IPS-15b (cell line): ENCODE measurements around the gene LMF1.
"Not testable (repeated sequence)": the region's sequence is repeated elsewhere in the genome, so short reads cannot be mapped to it uniquely, and the experiment has no call there.

Experiments used
- H3K27me3 ChIP-seq: one replicate; pipeline ENCODE4 v1.6.1; 2013; ENCODE audit warnings: low read length; ENCODE audit not compliant: control insufficient read depth, insufficient read depth
- H3K36me3 ChIP-seq: one replicate; pipeline ENCODE4 v1.6.1; 2013; ENCODE audit warnings: low read length; ENCODE audit not compliant: control insufficient read depth, insufficient read depth
- H3K4me1 ChIP-seq: one replicate; pipeline ENCODE4 v1.6.1; 2013; ENCODE audit warnings: mild to moderate bottlenecking, low read length; ENCODE audit not compliant: control insufficient read depth, insufficient read depth
- H3K4me3 ChIP-seq: one replicate; pipeline ENCODE4 v1.5.1; 2013; ENCODE audit warnings: low read depth, low read length
- H3K9ac ChIP-seq: one replicate; pipeline ENCODE4 v1.6.1; 2013; ENCODE audit warnings: low read depth, mild to moderate bottlenecking, low read length
- H3K9me3 ChIP-seq: one replicate; pipeline ENCODE4 v1.6.1; 2013; ENCODE audit warnings: mild to moderate bottlenecking, low read length; ENCODE audit not compliant: control insufficient read depth, insufficient read depth

Gene LMF1

DNA sequence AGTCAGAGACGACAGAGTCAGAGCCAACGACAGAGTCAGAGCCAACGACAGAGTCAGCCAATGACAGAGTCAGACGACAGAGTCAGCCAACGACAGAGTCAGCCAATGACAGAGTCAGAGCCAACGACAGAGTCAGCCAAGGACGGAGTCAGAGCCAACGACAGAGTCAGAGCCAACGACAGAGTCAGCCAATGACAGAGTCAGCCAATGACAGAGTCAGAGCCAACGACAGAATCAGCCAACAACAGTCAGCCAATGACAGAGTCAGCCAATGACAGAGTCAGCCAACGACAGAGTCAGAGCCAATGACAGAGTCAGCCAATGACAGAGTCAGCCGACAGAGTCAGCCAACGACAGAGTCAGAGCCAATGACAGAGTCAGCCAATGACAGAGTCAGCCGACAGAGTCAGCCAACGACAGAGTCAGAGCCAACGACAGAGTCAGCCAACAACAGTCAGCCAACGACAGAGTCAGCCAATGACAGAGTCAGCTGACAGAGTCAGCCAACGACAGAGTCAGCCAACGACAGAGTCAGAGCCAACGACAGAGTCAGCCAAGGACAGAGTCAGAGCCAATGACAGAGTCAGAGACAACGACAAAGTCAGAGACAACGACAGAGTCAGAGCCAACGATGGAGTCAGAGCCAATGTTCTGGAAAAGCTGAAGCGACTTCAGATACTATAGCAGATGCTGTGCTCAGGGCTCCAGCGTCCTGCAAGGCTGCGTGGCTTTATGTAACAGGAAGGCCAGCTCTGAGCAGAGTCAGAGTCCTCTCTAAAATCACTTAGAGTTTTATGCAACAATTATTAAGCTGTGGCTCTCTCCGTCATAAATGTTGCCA lies 19.8 kb downstream of the LMF1 start:
- not testable (repeated sequence) for H3K9ac ChIP-seq, H3K9me3 ChIP-seq, H3K4me1 ChIP-seq, H3K36me3 ChIP-seq, H3K27me3 ChIP-seq, H3K4me3 ChIP-seq

GRCh38 chr16:948767-949166 lies 22.0 kb downstream of the LMF1 start:
- not testable (repeated sequence) for H3K9ac ChIP-seq, H3K9me3 ChIP-seq, H3K4me3 ChIP-seq, H3K36me3 ChIP-seq, H3K4me1 ChIP-seq, H3K27me3 ChIP-seq

DNA sequence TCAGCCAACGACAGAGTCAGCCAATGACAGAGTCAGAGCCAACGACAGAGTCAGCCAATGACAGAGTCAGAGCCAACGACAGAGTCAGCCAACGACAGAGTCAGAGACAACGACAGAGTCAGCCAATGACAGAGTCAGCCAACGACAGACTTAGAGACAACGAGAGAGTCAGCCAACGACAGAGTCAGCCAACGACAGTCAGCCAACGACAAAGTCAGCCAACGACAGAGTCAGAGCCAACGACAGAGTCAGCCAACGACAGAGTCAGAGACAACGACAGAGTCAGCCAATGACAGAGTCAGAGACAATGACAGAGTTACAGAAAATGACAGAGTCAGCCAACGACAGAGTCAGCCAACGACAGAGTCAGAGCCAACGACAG lies 22.9 kb downstream of the LMF1 start:
- not testable (repeated sequence) for H3K9ac ChIP-seq, H3K27me3 ChIP-seq, H3K4me1 ChIP-seq, H3K9me3 ChIP-seq, H3K36me3 ChIP-seq, H3K4me3 ChIP-seq

DNA sequence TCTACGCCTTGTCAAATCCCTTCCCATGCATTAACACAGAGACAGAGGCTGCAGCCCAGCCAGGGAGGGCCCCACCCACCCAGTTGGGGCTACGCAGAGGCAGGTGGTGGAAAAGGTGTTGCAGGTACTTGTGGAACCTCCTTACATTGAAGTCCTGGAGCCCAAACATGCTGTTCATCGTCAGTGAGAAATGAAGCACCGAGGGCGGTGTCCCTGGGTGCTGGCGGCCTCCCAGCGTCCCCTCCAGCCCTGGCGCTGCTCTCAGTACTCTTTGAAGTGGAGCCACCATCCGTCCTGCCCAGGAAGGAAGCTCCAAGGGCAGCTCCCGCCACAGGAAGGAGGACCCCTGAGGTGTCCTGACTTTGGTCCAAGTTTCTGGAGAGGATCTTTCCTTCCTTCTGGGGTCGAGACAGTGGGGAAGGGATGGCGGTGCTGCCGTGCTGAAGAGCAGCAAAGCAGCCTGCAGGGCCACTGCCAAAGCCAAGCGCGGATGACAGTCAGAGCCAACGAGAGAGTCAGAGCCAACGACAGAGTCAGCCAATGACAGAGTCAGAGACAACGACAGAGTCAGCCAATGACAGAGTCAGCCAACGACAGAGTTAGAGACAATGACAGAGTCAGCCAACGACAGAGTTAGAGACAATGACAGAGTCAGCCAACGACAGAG lies 23.4 kb downstream of the LMF1 start:
- Histone ChIP-seq H3K36me3 (peaks cover 7% of the 10 kb centered on the region), H3K9me3 (no peaks in the 10 kb centered on the region), H3K27me3 (no peaks in the 10 kb centered on the region), H3K4me3 (no peak overlapping the region), H3K4me1 (no peaks in the 10 kb centered on the region), H3K9ac (no peak overlapping the region)

- Histone ChIP-seq H3K4me1 (no peaks in the 10 kb centered on the region), H3K9ac (no peak overlapping the region), H3K9me3 (no peaks in the 10 kb centered on the region), H3K4me3 (no peak overlapping the region), H3K36me3 (no peaks in the 10 kb centered on the region), H3K27me3 (no peaks in the 10 kb centered on the region)
Observed at GRCh38 chr16:946048-946395, 24.8 kb downstream of the LMF1 start.

GRCh38 chr16:945271-946047 lies 25.3 kb downstream of the LMF1 start:
- H3K27me3 ChIP-seq = no peaks in the 10 kb centered on the region
- no peaks in the 10 kb centered on the region for H3K4me1 ChIP-seq
- H3K9ac ChIP-seq = no peak overlapping the region
- H3K9me3 ChIP-seq = no peaks in the 10 kb centered on the region
- no peaks in the 10 kb centered on the region for H3K36me3 ChIP-seq
- H3K4me3 ChIP-seq = no peak overlapping the region

- H3K4me3 ChIP-seq = no peak overlapping the region
- H3K9me3 ChIP-seq = no peaks in the 10 kb centered on the region
- no peaks in the 10 kb centered on the region for H3K36me3 ChIP-seq
- H3K9ac ChIP-seq = no peak overlapping the region
- H3K27me3 ChIP-seq = no peaks in the 10 kb centered on the region
- H3K4me1 ChIP-seq = no peaks in the 10 kb centered on the region
Observed at GRCh38 chr16:943971-944370, 26.8 kb downstream of the LMF1 start.

DNA sequence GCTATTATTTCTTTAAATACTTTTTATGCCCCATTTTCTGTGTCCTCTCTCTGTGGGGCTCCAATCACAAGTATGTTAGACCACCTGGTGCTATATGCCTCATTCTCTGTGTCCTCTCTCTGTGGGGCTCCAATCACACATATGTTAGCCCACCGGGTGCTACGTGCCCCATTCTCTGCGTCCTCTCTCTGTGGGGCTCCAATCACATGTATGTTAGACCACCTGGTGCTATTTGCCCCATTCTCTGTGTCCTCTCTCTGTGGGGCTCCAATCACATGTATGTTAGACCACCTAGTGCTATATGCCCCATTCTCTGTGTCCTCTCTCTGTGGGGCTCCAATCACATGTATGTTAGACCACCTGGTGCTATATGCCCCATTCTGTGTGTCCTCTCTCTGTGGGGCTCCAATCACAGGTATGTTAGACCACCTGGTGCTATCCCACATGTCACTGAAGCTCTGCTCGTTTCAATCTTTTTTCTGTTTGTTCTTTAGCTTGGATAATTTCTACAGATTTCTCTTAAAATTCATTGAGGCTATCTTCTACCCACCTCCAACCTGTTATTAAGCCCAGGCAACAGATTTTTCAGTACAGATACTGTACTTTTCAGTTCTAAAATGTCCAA lies 28.2 kb downstream of the LMF1 start:
- no peaks in the 10 kb centered on the region for H3K27me3 ChIP-seq
- H3K9me3 ChIP-seq = no peaks in the 10 kb centered on the region
- H3K9ac ChIP-seq = no peak overlapping the region
- no peaks in the 10 kb centered on the region for H3K4me1 ChIP-seq
- H3K4me3 ChIP-seq = no peak overlapping the region
- no peaks in the 10 kb centered on the region for H3K36me3 ChIP-seq

GRCh38 chr16:939941-940340 lies 30.8 kb downstream of the LMF1 start:
- no peaks in the 10 kb centered on the region for H3K27me3 ChIP-seq
- H3K36me3 ChIP-seq = no peaks in the 10 kb centered on the region
- H3K9me3 ChIP-seq = no peaks in the 10 kb centered on the region
- H3K9ac ChIP-seq = no peak overlapping the region
- no peaks in the 10 kb centered on the region for H3K4me1 ChIP-seq
- H3K4me3 ChIP-seq = no peak overlapping the region

GRCh38 chr16:939311-939710 lies 31.5 kb downstream of the LMF1 start:
- Histone ChIP-seq H3K4me3 (no peak overlapping the region), H3K9ac (no peak overlapping the region), H3K4me1 (no peaks in the 10 kb centered on the region), H3K9me3 (no peaks in the 10 kb centered on the region), H3K36me3 (no peaks in the 10 kb centered on the region), H3K27me3 (no peaks in the 10 kb centered on the region)

- Histone ChIP-seq H3K27me3 (no peaks in the 10 kb centered on the region), H3K4me1 (no peaks in the 10 kb centered on the region), H3K9me3 (no peaks in the 10 kb centered on the region), H3K9ac (no peak overlapping the region), H3K4me3 (no peak overlapping the region), H3K36me3 (no peaks in the 10 kb centered on the region)
Observed at GRCh38 chr16:938752-939151, 32.0 kb downstream of the LMF1 start.
